Tibial artery (tissue), 4 donors: ENCODE results near the gene ADAM12.

ENCODE experiments used
- DNase-seq, 2 donors: peaks; one replicate each; pipeline ENCODE4 v3.0.0-alpha.2; 2019
- H3K27ac ChIP-seq, 2 donors: fragments of 200-600 bp; sonication (generic) in 1 of 2; 1 replicate in 1 of 2; 2 replicates in 1 of 2; pipeline ENCODE4 v1.5.1; 2018 to 2019; ENCODE audit warnings: mild to moderate bottlenecking in 1 of 2
- H3K27me3 ChIP-seq, 2 donors: fragments of 200-600 bp; sonication (generic) in 1 of 2; one replicate each; pipeline versions ENCODE4 v1.5.1 to v1.6.0; 2016 to 2019
- H3K36me3 ChIP-seq, 3 donors: fragments of 200-600 bp; sonication (generic) in 2 of 3; one replicate each; pipeline ENCODE4 v1.5.1; 2016 to 2019; ENCODE audit warnings: mild to moderate bottlenecking in 2 of 3
- H3K4me1 ChIP-seq, 4 donors: fragments of 200-600 bp; sonication (generic) in 2 of 4; 1 replicate in 3 of 4; 2 replicates in 1 of 4; pipeline ENCODE4 v1.5.1; 2016 to 2019
- H3K4me3 ChIP-seq, 2 donors: fragments of 200-600 bp; sonication (generic) in 1 of 2; 1 replicate in 1 of 2; 2 replicates in 1 of 2; pipeline ENCODE4 v1.5.1; 2018 to 2019; ENCODE audit warnings: mild to moderate bottlenecking in 2 of 2
- H3K9me3 ChIP-seq, 3 donors: fragments of 200-600 bp; sonication (generic) in 1 of 3; one replicate each; pipeline ENCODE4 v1.5.1; 2016 to 2019
- intact Hi-C: fragments of 100-400 bp; cut with DNase I; formaldehyde crosslinking; loops from one replicate; pipeline ENCODE4 v1.15.0; 2023; ENCODE audit warnings: low total_unique reads
- TF ChIP-seq, protein P1 (sequence below), 2 experiments: fragments of 200-600 bp in 1 of 2; fragments of 450-650 bp in 1 of 2; IDR thresholded peaks; one replicate each; pipeline ENCODE4 v1.5.1; 2017 to 2019; ENCODE audit warnings: antibody characterized with exemption in 2 of 2, mild to moderate bottlenecking in 1 of 2, moderate library complexity in 1 of 2

The ADAM12 gene

DNA sequence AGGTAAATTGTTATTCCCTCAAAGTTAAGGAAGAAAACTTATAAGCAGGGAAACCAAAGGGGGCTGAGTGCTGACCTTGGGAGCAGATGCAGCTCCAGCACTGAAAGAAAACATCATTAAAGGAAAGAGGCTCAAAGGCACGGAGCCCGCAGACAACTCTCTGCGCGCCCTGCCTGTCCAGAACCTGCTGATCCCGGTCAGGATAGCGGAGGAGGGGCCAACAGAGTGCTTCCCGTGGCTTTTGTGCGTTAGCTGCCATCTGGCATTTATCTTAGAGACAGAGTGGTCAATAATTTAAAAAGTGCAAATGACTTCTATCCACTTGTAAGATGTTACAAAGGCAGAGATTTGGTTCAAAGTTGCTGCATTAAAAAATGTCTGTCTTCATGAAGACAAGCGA lies 329.8 kb downstream of the ADAM12 start:
- H3K27ac ChIP-seq: no peak overlapping the region
- intact Hi-C loops: no loop called here
- TF ChIP-seq, protein P1, sequence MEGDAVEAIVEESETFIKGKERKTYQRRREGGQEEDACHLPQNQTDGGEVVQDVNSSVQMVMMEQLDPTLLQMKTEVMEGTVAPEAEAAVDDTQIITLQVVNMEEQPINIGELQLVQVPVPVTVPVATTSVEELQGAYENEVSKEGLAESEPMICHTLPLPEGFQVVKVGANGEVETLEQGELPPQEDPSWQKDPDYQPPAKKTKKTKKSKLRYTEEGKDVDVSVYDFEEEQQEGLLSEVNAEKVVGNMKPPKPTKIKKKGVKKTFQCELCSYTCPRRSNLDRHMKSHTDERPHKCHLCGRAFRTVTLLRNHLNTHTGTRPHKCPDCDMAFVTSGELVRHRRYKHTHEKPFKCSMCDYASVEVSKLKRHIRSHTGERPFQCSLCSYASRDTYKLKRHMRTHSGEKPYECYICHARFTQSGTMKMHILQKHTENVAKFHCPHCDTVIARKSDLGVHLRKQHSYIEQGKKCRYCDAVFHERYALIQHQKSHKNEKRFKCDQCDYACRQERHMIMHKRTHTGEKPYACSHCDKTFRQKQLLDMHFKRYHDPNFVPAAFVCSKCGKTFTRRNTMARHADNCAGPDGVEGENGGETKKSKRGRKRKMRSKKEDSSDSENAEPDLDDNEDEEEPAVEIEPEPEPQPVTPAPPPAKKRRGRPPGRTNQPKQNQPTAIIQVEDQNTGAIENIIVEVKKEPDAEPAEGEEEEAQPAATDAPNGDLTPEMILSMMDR (IDR thresholded peaks at IDR 0.05): no peak
- peaks cover 0 to 22% (median 15%) of the 10 kb centered on the region in 4 donors for H3K4me1 ChIP-seq
- DNase-seq: no peak
- H3K4me3 ChIP-seq: no peak overlapping the region
- H3K27me3 ChIP-seq: no peaks in the 10 kb centered on the region
- no peaks in the 10 kb centered on the region for H3K9me3 ChIP-seq
- H3K36me3 ChIP-seq: no peaks in the 10 kb centered on the region

DNA sequence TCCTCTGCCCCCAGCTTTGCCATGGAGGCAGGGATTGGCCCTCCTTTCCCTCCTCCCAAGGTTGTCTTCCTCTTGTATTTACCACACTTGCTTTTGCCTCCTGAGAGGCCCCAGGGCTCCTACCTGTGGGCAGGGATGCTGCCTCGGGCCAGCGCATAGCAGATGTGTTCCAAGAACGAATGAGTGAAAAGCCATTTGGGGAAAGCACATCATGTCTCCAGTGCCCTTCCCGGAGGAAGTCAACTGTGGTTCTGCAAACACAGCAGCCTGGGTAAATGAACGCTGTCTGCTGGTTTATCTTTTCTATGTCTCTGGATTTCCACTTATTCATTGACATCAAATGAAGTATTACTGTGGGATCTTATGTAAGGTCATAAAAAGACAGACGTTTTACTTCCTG lies 330.2 kb downstream of the ADAM12 start:
- TF ChIP-seq, protein P1 (IDR thresholded peaks at IDR 0.05): no peak
- no peak overlapping the region for H3K4me3 ChIP-seq
- DNase-seq: no peak
- no peaks in the 10 kb centered on the region for H3K27me3 ChIP-seq
- H3K36me3 ChIP-seq: no peaks in the 10 kb centered on the region
- no peaks in the 10 kb centered on the region for H3K9me3 ChIP-seq
- peaks cover 0 to 18% (median 12%) of the 10 kb centered on the region in 4 donors for H3K4me1 ChIP-seq
- intact Hi-C loops: no loop called here
- no peak overlapping the region for H3K27ac ChIP-seq

DNA sequence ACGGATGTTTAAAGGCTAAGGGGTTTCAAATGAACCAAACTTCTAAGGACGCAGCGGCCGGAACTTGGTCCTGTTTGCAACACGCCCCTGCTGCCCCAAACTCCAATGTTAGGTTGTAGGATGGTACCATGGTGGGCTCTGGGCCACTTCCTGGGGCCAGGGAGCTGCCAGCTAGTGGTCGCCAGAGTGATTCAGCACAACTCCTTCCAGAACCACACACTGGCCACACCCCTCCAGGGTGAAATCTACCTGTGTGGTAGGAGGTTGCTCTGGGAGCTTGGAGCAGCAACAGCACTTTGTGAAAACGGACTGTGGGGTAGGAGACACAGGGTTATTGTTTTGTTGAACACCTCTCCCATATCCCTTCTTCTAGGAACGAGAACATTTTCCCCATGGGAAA lies 330.8 kb downstream of the ADAM12 start:
- TF ChIP-seq, protein P1 (IDR thresholded peaks at IDR 0.05): no peak
- Histone ChIP-seq H3K4me1 (peaks cover 0 to 12% (median 7%) of the 10 kb centered on the region in 4 donors), H3K27ac (no peak overlapping the region), H3K36me3 (no peaks in the 10 kb centered on the region), H3K4me3 (no peak overlapping the region), H3K9me3 (no peaks in the 10 kb centered on the region), H3K27me3 (no peaks in the 10 kb centered on the region)
- no peak for DNase-seq
- intact Hi-C loops: no loop called here

DNA sequence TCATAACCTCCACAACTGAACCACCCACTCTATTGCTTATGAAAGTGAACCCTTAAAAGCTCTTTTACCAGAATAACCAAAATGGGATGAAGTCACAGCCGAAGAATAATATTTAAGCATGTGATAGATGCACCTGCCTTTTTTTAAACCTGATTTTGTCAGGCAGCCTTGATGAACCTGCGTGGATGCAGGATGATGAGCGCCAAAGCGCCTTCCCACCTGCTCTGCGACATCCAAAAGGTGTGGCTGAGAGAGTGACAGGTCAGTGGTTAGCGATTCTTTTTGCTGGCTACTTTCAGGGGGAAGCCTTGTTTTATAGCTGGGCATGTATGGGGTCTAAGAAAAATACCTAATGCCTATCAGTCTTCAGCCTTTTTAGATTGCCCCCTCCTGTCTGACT lies 334.1 kb downstream of the ADAM12 start:
- intact Hi-C loops: no loop called here
- no peak overlapping the region for H3K27ac ChIP-seq
- no peaks in the 10 kb centered on the region for H3K9me3 ChIP-seq
- no peak for DNase-seq
- H3K27me3 ChIP-seq: no peaks in the 10 kb centered on the region
- peaks cover 0 to 13% (median 5%) of the 10 kb centered on the region in 4 donors for H3K4me1 ChIP-seq
- no peaks in the 10 kb centered on the region for H3K36me3 ChIP-seq
- H3K4me3 ChIP-seq: no peak overlapping the region
- TF ChIP-seq, protein P1 (IDR thresholded peaks at IDR 0.05): no peak

DNA sequence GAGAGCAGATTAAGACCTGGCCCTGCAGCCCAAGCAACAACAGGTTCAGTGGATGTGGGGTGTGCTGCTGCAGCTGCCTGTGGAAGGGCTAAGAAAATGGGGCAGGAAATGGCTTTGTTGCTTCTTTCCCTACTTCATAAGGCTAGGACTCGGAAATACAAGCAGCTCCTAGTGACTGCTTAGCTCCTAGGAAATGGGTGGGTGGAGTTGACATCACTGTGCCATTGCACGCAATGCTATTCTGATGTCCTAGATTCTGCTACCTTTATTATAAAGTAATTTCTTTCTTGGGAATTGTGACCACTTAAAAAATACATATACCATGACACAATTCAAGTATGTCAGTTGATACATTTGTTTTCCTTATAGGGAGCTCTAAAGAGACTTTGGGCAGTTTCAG lies 336.1 kb downstream of the ADAM12 start:
- TF ChIP-seq, protein P1 (IDR thresholded peaks at IDR 0.05): no peak
- Histone ChIP-seq H3K27ac (no peak overlapping the region), H3K9me3 (no peaks in the 10 kb centered on the region), H3K27me3 (no peaks in the 10 kb centered on the region), H3K36me3 (no peaks in the 10 kb centered on the region), H3K4me1 (peaks cover 0 to 14% (median 5%) of the 10 kb centered on the region in 4 donors), H3K4me3 (no peak overlapping the region)
- intact Hi-C loops: no loop called here
- DNase-seq: no peak
